GM18858 (cell line): ENCODE data around the gene NKG7.
A peak's percentile ranks its signal among the peaks of the same experiment; 100 is the strongest.
"Not testable (repeated sequence)": the region's sequence is repeated elsewhere in the genome, so short reads cannot be mapped to it uniquely, and the experiment has no call there.

ENCODE experiments used
- ATAC-seq: cut with Tn5 transposase; IDR thresholded peaks from one replicate; pipeline ENCODE4 v1.9.1; 2021; ENCODE audit not compliant: unreplicated experiment

NKG7 gene, protein sequence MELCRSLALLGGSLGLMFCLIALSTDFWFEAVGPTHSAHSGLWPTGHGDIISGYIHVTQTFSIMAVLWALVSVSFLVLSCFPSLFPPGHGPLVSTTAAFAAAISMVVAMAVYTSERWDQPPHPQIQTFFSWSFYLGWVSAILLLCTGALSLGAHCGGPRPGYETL

GRCh38 chr19:51372649-51373504, at the start of gene NKG7:
Gene NKG7, minus strand, starts transcription at chr19:51372654. Its CDS starts 119 bp downstream, at chr19:51372535.
- no peak for ATAC-seq

DNA sequence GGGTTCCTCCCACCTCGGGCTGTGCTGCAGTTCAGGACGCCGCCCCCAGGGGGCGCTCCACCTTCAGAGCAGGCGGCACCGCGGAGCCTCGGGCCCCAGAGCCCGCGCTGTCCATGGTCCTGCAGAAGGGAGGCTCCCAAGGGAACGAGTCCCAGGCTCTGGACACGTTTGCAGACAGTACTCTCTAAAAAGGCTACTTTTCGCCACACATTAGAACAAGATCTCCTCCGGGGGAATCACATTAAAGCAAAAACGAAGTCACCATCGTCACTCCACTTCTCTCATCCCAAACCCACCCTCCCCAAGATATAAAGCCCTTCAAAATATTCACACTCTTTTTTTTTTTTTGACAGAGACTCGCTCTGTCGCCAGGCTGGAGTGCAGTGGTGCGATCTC, 49.6 kb upstream of the NKG7 start:
- no peak for ATAC-seq

DNA sequence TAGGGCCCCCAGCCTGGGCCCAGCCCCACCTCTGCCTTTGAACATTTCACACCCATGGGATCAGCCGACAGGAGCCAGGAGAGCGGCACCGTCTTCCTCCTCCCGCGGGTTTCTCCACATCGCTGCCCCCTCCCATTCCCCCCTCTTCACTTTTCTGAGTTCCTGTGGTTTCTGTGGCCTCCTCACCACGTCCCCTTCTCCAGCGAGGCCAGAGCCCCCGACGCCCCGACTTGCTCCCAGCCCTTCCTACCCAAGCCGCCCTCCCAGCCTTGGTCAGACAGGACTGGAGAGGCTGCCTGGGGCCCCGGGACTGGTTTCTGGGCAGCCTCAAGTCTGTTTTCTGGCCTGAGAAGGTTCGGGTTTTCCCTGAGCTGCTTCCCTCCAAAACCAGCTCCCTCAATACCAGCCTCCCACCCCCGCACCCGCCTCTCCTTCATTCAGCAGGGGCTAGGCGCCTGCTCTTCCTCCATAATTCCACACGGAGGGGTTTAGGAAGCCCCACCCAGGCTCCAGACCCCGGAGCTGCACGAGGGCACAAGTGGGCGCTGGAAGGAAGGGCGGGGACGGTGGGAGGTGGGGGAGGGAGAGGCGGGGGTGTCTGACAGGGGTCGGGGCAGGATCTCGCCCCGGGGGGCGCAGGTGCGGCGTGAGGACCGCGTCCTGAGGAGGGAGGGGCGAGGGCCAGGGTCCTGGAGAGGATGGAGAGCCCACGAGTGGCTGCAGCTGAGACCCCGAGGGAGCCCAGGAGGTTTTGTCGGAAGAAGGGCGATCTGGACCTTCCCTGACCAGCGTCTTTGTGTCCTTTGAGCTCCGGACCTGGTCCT, 49.0 kb upstream of the NKG7 start:
- ATAC-seq, result no peak

GRCh38 chr19:51420511-51420910, 48.1 kb upstream of the NKG7 start:
- not testable (repeated sequence) for ATAC-seq

- no peak for ATAC-seq
Measured at GRCh38 chr19:51418707-51419106, 46.3 kb upstream of the NKG7 start.

DNA sequence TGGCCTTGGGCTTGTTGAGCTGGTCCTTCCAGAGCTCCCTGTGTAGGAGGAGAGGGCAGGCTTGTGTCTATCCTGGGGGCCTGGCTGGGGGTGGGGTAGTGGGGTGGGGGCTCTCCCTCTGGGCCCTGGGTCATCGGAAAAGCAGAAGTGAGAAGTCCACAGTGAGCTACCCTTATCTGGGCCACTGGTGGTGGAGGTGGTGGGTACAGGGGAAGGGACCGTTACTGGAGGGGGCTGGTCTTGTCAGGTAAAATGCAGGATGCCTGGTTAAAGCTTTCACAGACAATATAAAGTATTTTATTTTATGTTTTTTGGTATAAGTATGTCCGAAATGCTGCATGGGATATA, 45.3 kb upstream of the NKG7 start:
- ATAC-seq, result no peak

DNA sequence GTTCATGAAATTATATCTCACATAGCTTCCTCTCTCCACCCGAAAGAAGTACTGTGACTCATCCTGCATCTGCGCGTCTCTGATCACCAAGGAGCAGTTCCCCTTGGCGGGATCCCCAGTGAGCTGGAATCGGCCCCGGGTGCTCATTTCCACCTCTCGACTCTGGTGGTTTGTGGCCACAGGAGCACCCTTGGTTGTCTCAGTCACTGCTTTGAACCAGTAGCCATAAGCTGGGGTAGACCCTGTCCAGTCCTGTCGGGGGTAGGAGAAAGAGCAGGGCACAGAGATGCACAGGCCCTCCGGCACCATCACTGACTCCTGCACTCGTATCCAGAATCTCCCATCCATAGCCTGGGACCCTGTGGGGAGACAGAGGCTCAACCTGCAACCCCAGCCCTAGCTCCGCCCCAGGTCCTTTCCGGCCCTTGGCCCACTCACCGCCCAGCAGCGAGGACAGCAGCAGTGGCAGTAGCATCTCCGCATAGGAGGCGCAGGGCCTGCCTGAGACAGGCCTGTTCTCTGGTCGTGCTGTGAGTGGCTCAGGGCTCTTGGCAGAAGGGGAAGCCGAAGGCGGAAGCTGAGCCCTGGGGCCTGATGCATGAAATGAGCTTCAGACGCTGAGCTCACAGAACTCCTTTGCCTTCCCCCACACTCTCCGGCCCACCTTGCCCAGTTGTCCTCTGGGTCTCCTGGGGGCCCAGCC, 44.8 kb upstream of the NKG7 start, which contains the start of gene SIGLEC10:
TSS of gene SIGLEC10 (minus strand) at position 536 of the 703 bp plus-strand sequence. CDS start at position 475, 61 bp downstream.
- peak; percentile 52 for ATAC-seq

DNA sequence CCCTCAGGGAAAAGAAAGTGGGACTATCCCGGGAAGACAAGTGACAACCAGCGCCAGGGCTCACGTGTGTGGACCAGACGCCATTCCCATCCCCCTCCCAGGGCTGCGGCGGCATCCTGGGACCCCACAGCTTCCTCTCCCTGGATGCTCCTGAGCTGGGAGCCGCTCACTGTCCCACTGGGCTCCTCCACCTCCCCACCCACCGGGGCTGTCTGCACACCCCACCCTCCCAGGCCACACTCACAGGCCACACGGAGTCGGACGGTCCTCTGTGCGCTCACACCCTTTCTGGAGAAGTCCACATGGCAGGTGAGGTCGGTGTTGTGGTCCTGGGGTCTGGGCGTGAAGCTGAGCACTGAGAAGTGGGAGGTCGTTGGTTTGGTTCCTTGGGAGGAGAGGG, 44.0 kb upstream of the NKG7 start:
- not testable (repeated sequence) for ATAC-seq

DNA sequence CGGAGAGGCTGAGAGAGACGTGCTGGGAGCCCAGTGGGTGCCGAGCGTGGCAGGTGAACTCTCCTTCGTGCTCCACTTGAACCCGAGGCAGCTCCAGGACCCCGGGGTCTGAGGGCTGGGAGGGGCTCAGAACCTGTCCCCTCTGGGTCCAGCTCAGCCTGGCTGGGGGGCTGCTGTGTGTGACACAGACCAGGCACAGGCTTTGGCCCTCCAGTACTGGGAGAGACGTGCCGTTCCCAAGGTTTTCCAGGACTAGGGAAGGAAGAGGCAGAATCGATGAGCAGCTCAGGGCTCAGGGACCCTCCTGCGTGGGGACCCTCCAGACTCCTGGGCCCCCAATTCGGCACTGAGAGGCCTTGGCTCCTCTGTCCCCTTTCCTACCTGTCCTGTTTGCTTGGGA, 42.7 kb upstream of the NKG7 start:
- ATAC-seq, result no peak

DNA sequence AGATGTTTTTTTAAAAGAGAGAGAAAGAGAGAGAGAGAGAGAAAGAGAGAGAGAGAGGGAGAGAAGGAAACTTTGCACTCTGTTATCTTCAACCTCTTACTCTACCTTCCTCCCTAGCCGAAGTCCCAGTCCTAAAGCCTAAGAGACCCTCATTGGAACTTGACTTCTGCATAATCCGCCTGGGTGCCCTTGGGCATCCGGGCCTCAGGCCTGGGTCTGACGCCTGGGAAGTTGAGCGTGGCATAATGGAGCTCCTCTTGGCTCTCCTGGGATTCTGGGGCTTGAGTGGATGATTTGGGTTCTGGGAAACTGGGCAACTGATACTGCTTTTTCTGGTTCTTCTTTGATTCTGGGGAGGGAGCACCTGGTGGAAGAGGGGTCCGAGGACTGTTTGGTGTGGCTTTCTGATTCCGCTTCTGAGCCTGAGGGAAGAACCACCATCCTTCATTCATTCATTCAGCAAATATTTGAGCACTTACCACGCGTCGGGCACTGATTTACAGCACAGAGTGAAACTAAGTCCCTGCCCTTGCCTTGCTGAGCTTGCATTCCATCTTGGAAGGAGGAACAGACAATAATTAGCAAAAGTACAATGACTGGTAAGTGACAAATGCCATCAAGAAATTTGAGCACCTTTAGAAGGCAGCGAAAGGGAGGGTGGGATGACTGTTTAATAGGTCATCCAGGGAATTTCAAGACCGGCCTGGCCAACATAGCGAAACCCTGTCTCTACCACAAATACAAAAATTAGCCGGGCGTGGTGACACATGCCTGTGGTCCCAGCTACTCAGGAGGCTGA, 38.7 kb upstream of the NKG7 start:
- ATAC-seq, result no peak

GRCh38 chr19:51407511-51408131, 35.2 kb upstream of the NKG7 start:
- no peak for ATAC-seq

GRCh38 chr19:51402117-51402516, 29.7 kb upstream of the NKG7 start:
- ATAC-seq, result no peak

GRCh38 chr19:51399936-51400335, 27.5 kb upstream of the NKG7 start:
- not testable (repeated sequence) for ATAC-seq

GRCh38 chr19:51399231-51399630, 26.8 kb upstream of the NKG7 start:
- no peak for ATAC-seq

DNA sequence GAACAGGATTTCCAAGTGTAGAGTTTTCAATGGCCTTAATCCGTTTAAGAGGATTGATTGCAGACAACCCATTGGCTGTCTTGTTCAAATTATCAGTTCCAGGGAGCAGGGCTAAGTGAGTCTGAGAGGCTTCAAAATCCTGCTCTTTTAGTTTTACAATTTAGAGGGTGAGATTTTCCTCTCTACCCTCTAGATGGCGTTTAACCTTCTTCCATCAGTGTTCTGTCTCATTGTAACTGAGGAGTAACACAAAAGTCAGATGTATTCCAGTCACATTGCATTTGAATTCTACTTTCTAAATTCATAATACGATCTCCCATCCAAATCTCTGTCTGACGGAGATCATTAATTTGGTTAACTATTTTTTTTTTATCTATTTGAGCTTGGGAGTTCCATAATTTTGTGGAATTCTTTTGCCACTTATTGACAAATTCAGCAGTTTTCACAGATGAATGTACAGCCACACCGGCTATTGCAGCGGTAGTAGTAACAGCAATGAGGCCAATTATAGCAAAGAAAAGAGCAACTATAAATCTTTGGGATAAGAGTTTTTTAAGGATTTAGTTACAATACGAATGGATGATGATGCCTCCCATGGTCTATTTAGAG, 25.7 kb upstream of the NKG7 start:
- ATAC-seq, result no peak

DNA sequence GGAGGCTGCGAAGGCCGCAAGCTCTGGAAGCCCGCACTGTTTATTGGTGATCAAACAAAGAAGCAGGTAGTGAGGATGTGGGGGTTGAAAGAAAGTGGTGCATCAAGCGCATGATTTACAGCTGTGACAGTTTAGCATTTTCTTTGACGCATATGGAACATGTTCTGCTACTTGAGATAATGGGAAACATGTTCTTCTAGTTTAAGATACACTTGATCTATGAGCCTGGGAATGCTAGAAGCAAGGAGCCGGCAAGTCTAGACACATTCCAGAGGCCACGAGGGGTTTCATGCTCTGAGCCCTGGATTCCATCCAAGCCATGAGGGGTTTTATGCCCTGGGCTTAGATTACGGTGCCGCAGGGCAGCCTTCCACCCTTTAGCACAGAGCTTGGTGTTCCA, 25.0 kb upstream of the NKG7 start:
- ATAC-seq, result not testable (repeated sequence)

GRCh38 chr19:51396175-51396574, 23.7 kb upstream of the NKG7 start:
- no peak for ATAC-seq

DNA sequence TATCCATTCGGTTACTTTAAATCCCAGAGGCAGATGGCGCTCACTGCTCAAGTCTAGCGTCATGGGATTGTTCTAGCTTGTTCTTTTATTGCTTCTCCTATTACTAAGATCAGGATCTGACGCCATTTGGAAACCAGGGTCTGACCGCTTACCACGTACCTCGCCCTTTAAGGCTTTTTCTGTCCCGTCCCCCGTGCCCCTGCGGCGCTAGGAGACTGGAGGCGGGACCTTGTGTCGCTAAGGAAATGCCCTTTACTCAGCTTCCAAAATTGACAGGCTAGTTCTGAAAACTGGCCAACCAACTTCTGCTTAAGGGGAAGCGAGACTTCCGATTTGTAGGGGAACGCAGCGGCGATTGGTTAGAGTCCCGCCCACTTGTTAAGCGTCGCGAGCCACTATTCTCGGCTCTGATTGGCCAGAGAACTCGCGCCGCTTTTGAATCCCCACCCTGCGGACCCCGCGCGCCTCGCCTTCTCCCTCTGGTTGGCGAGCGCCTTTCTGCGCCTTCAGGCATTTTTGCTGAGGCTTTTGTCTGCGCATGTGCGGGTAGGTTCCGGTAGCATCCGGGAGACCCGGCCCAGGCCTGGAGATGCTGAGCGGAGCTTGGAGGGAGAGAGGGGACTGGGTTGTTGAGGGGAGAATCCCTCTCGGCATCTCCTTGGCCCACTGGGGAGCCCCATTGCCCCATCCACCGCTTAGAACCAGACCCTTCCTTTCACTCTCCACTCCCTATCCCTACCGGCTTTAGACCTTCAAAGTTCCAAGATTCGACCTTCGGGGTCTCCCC, 21.8 kb upstream of the NKG7 start:
- peak; percentile 81 for ATAC-seq

DNA sequence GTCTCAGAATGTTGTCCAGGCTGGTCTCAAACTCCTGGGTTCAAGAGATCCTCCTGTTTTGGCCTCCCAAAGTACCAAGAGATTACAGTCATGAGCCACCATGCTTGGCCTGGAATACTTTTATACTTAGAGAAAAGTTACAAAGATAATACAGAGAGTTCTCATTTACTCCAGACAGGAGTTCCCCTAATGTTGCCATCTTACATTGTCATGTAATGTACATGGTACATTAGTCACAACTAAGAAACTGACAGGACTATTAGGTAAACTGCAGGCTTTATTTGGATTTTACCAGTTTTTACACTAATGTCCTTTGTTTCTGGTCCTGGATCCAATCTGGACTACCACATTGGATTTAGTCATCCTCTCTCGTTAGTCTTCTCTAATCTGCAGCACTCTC, 20.2 kb upstream of the NKG7 start:
- ATAC-seq, result no peak
